GM21529 (cell line): ENCODE results near the gene UGGT2.
"Not testable (repeated sequence)": the region's sequence is repeated elsewhere in the genome, so short reads cannot be mapped to it uniquely, and the experiment has no call there.

Source experiments
- ATAC-seq: cut with Tn5 transposase; IDR thresholded peaks from one replicate; pipeline ENCODE4 v1.9.1; 2021; ENCODE audit not compliant: unreplicated experiment

The UGGT2 gene

DNA sequence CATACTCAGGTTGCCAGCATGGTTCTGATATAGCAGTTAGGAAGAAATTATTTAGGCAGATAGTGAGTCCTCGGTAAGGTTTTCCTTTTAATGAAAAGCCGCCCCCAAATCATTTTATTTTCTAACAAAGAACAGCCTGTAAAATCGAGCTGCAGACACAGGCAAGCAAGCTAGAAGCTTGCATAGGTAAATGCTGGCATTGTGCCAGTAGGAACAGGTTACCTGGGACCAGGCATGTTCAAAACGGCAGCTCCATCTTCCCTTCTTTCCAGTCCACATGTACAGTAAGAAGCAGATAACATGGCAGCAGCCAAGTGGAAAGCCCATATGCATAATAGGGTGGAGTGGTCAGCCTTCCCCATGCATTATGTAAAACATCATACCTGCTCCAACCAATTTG is 71.1 kb downstream of the UGGT2 start:
- ATAC-seq: no peak

DNA sequence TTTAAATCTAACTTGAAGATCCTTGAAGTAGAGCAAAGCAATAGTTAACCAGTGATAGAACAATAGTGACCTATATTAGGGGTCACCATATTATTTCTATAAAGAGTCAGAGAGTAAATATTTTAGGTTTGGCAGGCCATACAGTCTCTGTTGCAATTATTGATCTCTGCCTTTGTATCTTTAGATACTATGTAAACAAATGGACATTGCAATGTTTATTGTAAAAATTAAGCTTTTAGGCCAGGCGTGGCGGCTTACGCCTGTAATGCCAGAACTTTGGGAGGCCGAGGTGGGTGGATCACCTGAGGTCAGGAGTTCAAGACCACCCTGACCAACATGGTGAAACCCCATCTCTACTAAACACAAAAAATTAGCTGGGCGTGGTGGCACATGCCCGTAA is 80.5 kb downstream of the UGGT2 start:
- ATAC-seq: not testable (repeated sequence)

DNA sequence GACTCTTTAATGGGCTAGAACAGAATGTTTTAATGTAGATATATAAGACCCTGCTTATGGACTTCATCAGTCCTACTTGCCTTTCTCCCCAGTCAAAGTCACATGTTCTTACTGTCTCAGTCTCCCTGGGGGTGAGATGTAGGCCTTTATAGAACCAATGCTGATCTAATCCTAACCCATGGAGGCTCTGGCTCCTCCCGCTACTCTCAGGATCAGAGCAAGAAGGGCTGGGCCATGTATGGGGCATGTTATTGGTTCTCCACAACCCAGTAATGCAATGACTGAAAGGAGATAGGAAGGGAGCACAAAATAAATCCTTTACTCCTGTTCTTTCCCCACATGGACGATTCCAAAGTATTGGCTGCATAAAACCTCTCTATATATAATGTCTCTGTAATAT is 82.3 kb downstream of the UGGT2 start:
- ATAC-seq: no peak

DNA sequence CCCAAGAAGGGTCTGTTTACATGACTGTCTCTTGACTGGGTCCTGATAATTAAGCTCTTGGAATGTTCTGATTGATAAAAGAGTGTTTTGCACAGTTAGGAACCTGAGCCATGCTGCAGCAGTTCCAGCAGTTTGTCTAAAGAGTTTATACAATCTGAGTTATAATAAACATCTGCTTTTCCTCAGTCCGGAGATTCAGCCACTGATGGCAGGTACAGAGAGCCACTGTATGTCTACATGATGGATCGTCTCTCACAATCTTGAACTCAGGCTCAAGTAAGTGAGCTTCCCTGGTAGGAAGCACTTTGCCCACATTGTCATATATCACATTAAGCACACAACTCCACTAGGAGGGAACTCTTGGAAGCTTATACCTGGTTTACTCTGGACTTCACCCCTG is 84.3 kb downstream of the UGGT2 start:
- ATAC-seq: no peak

DNA sequence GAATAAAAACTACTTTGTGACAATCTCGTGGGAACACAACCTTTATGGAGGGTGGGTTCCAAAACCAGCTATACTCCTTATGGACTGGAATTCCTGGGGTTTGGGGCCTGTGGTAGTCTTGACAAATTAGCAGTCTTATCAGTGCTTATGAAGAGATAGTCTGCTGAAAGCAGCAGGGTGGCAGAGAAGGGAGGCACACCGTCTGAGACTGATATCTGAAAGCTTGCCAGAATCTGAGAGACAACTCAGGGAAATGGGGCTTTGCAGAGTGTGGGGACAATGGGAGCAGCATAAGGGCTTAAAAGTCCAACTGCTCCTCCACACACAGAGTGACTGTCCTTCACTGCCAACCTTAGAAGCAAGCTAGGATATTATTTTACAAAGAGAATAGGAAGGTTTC is 95.9 kb downstream of the UGGT2 start:
- ATAC-seq: no peak

DNA sequence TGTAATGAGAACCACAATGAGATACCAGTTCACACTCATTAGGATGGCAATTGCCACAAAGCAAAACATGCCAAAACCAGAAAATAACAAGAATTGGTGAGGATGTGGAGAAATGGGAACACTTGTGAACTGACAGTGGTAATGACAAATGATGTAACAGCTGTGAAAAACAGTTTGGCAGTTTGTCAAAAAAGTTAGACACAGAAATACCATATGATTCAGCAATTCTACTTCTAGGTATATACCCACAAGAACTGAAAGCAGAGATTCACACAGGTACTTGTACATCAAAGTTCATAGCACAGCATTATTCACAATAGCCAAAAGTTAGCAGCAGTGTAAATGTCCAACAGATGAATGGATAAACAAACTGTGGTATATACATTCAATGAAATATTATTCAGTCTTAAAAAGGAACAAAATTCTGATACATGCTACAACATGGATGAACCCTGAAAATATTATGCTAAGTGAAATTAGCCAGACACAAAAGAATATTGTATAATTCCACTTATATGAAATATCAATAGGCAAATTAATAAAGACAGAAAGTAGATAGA is 96.5 kb downstream of the UGGT2 start:
- ATAC-seq: no peak

DNA sequence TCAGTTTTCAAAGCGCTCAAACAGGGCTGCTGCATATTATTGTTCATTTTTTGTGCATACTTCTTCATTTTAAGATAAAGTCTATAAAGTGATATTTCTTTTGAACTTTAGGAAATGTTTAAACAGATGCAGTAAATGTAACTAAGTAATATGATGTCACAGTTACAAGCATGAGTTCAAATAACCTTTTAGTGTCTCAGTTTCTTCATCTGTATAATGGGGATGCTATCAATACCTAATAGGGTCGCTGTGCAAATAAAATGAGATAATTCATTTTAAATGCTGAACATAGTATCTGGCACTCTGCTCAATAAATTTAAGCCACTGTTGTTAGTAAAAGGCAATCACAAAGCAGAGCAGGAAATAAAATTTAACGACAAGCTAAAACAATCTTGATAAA is 97.5 kb downstream of the UGGT2 start:
- no peak for ATAC-seq

DNA sequence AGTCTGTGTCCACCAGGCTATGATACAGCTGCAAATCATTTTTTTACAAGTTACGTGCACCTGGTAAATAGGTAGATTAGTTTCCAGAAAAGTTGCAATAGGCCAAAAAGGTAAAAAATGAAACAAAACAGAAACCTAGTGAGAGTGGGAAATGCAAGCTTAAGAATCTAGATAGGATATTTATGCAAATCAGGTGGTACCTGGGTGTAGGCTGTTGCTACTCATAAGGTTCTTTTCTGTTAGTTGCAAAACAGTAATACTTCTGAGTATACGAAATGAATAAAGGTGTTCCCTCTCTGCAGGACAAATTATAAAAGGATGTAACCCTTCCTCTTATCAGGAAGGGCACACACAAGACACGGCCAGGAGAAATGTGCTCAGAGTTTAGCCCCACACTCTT is 97.9 kb downstream of the UGGT2 start:
- ATAC-seq: peak; percentile 83

DNA sequence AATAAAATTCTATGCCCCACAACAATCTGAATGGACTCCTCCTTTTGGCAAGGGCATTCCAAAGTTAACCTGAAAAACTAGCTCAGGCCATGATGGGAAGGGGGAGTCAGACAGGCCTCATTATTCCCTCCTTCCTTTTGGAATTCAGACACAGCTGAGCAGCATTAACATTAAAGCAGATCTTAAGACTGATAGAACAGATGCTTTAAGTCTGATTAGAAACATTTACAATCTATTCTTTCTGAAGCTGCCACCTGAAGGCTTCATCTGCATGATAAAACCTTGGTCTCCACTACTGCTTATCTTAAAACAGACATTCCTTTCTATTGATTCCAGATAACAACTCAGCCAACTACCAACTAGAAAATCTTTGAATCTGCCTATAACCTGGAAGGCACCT is 98.9 kb downstream of the UGGT2 start:
- no peak for ATAC-seq

DNA sequence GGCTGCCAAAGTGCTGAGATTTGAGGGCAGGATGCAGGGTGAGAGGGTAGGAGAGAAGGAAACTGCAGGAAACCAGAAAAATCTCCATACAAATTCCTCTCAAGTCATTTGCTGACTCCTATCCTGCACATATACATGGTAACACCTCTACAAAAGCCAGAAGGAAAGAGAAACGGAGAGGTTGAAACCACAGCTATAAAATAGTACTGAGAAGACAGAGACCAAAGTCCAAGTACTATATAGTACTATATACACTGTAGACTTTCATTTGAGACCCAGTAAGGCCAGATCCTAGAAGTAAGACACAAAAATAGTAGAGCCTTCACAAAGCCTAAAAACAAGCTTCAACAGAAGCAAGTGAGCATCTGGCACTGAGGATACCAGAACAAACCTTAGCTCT is 103.1 kb downstream of the UGGT2 start:
- ATAC-seq: no peak

DNA sequence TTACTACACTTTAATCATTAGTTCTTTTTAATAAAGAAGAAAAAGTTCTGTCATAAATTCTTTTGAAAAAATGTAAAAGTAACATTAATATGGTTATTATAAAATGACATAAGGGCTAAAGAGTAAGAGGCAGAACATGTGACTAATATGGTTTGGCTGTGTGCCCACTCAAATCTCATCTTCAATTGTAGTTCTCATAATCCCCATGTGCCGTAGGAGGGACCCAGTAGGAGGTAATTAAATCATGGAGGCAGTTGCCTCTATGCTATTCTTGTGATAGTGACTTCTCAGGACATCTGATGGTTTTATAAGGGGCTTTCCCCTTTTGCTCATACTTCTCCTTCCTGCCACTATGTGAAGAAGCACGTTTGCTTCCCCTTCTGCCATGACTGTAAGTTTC is 104.5 kb downstream of the UGGT2 start:
- no peak for ATAC-seq

DNA sequence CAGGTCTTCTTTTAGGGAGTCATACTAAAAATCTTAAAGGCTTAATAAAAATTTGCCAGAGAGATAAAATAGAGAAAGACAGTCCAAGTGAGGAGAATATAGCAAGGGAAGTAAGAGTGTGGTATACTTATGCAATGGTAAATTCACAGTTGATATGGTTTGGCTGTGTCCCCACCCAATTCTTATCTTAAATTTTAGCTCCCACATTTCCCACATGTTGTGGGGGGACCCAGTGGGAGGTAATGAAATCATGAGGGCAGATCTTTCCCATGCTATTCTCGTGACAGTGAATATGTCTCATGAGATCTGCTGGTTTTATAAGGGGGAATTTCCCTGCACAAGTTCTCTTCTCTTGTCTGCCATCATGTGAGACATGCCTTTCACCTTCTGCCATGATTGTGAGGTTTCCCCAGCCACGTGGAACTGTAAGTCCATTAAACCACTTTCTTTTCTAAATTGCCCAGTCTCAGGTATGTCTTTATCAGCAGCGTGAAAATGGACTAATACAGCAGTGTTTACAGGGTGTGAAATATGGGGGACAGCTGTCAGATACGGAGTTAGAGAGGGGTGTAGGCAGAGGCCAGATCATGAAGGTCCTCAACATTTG is 115.4 kb downstream of the UGGT2 start:
- no peak for ATAC-seq

DNA sequence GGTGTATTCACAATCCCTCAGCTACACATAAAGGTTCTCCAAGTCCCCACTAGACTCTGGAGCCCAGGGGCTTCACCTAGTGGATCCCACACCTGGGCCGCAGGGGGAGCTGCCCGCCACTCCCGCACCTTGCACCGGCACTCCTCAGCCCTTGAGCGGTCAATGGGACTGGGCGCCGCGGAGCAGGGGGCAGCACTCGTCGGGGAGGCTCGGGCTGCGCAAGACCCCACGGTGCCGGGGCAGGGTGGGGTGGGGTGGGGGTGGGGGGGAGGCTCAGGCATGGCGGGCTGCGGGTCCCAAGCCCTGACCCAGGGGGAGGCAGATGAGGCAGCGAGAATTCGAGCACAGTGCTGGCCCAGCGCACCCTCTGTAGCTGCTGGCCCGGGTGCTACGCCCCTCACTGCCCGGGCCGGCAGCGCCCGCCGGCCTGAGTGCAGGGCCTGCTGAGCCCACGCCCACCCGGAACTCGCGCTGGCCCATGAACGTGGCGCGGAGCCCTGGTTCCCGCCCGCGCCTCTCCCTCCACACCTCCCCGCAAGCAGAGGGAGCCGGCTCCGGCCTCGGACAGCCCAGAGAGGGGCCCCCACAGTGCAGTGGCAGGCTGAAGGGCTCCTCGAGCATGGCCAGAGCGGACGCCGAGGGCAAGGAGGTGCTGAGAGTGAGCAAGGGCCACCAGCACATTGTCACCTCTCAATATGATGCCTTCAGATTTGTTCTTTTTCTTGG is 121.7 kb downstream of the UGGT2 start:
- no peak for ATAC-seq

DNA sequence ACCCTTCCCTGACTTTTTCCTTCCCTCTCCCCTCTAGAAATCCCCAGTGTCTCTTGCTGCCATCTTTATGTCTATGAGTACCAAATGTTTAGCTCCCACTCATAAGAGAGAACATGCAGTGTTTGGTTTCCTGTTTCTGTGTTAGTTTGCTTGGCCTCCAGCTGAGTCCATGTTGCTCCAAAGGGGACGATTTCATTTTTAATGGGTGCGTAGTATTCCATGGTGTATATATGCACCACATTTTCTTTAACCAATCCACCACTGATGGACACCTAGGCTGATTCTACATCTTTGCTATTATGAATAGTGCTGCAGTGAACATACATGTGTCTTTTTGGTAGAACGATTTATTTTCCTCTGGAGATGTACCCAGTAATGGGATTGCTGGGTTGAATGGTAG is 123.8 kb downstream of the UGGT2 start:
- no peak for ATAC-seq

DNA sequence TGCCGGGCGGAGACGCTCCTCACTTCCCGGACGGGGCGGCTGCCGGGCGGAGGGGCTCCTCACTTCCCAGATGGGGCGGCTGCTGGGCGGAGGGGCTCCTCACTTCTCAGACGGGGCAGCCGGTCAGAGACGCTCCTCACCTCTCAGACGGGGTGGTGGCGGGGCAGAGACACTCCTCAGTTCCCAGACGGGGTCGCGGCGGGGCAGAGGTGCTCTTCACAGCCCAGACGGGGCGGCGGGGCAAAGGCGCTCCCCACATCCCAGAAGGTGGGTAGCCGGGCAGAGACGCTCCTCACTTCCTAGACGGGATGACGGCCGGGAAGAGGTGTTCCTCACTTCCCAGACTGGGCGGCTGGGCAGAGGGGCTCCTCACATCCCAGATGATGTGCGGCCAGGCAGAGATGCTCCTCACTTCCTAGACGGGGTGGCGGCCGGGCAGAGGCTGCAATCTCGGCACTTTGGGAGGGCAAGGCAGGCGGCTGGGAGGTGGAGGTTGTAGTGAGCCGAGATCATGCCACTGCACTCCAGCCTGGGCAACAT is 124.8 kb downstream of the UGGT2 start:
- not testable (repeated sequence) for ATAC-seq

DNA sequence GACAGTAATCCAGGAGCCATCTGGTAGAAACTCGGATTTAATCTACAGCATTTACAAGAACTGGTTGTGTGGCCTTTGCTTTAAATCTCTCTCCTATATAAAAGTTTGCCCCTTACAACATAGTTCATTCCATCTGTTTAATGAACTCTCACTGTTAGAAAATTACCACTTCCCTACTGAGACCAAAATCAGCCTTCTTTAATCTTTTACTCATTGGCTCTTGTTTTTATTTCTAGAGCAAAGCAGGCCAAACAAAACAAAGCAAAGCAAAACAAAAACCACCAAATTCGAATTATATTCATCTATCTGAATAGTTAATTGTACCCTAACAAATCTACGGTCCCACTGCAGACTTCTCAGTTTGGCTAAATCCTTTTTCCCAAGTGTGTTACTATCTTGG is 127.0 kb downstream of the UGGT2 start:
- no peak for ATAC-seq

DNA sequence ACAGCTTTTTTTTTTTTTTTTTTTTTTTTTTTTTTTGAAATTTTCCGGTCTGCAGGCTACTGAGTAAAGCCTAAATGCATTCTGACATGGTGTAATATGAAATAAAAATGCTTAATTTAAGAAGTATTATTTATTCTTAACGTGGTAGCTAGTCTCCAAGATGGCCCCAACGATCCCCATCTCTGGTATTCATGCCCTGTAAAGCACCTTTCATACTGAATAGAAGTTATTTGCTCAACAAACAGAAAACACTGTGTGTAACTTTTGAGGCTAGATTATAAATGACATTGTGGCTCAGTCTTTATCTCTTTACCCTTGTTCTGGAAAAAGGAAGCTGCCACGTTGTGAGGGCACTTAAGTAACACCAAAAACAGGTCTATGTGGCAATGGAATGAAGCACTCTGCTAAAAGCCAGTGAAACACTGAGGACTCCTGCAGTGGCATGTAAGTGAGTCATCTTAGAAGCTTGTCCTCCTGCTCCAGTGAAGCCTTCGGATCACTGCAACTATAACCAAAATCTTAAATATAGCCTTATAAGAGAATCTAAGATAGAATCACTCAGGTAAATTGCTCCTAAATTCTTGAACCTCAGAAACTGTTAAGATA is 128.7 kb downstream of the UGGT2 start:
- no peak for ATAC-seq

DNA sequence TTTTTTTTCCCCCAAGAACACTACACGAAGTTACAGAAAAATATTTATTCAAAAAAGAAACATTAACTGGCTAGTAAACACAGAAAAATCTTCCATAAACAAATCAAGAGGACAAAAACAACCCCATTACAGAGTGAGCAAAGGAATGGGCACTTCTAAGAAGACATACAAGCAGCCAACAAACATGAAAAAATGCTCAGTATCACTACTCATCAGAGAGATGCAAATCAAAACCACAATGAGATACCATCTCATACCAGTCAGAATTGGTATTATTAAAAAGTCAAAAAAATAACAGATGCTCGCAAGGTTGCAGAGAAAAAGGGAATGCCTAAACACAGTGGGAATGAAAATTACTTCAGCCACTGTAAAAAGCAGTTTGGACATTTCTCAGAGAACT is 131.7 kb downstream of the UGGT2 start:
- no peak for ATAC-seq

DNA sequence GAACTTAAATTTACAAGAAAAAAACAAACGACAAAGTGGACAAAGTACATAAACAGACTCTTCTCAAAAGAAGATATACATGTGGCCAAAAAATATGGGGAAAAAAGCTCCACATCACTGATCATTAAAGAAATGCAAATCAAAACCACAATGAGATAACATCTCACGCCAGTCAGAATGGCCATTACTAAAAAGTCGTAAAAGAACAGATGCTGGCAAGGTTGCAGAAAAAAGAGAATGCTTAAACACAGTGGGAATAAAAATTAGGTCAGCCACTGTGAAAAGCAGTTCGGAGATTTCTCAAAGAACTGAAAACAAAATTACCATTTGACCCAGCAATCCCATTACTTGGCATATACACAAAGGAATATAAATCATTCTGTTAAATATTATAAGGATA is 132.7 kb downstream of the UGGT2 start:
- no peak for ATAC-seq

DNA sequence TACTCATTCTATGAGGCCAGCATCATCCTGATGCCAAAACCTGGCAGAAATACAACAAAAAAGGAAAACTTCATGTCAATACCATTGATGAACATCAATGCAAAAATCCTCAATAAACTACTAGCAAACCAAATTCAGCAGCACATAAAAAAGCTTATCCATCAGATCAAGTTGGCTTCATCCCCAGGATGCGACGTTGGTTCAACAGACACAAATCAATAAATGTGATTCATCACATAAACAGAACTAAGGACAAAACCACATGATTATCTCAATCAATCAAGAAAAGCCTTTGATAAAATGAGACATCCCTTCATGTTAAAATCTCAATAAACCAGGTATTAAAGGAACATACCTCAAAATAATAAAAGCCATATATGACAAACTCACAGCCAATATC is 134.3 kb downstream of the UGGT2 start:
- ATAC-seq: no peak

DNA sequence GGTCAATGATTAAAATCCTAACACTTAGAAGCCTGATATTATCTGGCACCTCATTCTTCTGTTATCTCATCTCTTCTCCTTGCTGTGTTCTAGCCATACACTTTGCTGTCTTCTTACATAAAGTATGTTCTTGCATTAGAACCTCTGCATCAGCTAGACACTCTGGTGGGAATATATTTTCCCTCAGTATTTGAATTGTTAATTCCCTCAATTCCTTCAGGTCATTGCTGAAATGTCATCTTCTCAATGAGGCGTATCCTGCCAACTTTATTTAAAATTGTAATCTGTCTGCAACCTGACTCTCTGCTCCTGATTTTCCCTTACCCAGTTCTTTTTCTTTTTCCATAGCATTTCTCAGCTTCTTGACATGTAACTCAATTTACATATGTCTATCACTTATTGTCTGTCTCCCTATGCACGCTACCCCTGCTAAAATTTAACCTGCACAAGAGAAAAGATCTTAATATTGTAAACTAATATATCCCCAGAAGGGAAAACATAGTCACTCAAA is 138.2 kb downstream of the UGGT2 start:
- no peak for ATAC-seq

DNA sequence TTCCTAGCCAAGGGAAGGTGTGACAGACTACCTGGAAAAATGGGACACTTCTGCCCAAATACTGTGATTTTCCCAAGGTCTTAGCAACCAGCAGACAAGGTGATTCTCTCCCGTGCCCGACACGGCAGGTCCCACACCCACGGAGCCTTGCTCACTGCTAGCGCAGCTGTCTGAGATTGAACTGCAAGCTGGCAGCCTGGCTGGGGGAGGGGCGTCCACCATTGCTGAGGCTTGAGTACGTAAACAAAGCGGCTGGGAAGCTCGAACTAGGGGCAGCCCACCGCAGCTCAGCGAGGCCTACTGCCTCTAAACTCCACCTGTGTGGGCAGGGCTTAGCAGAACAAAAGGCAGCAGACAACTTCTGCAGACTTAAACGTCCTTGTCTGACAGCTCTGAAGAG is 146.2 kb downstream of the UGGT2 start:
- ATAC-seq: no peak
